WTC11 (cell line): ENCODE data around the gene IL1RAPL2. TPM values are rescaled to one million over a fixed set of nuclear protein-coding genes. Genes with fewer than 3 reads are reported as not detected.

Experiments used
- ATAC-seq: fragments of 200-7000 bp; cut with Tn5 transposase; 2 replicates; pipeline ENCODE4 v1.10.0; 2021; ENCODE audit warnings: mild to moderate bottlenecking, moderate library complexity
- CTCF ChIA-PET: fragments of 300-600 bp; sonication (Branson Sonifier 250); formaldehyde crosslinking; loops from one replicate; lab custom pipeline; 2021; ENCODE audit warnings: antibody characterized with exemption; lab: Charles Lee
- POLR2A ChIA-PET: fragments of 350-600 bp; sonication (Branson Sonifier 250); formaldehyde crosslinking; loops from one replicate; lab custom pipeline; 2021; ENCODE audit warnings: antibody characterized with exemption; lab: Charles Lee
- DNase-seq: peaks from one replicate; pipeline ENCODE4 v3.0.0; 2021; ENCODE audit warnings: low spot score
- H3K27ac Mint-ChIP-seq: 2 replicates; pipeline ENCODE4 v1.8.0; 2021; ENCODE audit warnings: mixed read lengths
- H3K27me3 Mint-ChIP-seq: 2 replicates; pipeline ENCODE4 v1.8.0; 2021; ENCODE audit warnings: low read depth, mild to moderate bottlenecking, moderate library complexity, mixed read lengths
- H3K36me3 Mint-ChIP-seq: 2 replicates; pipeline ENCODE4 v1.8.0; 2021; ENCODE audit warnings: mixed read lengths
- H3K4me1 Mint-ChIP-seq: 2 replicates; pipeline ENCODE4 v1.8.0; 2022; ENCODE audit warnings: mixed read lengths
- H3K4me3 Mint-ChIP-seq: 2 replicates; pipeline ENCODE4 v1.8.0; 2021; ENCODE audit warnings: mild to moderate bottlenecking, moderate library complexity, mixed read lengths
- H3K9me3 Mint-ChIP-seq: 2 replicates; pipeline ENCODE4 v1.8.0; 2021; ENCODE audit warnings: mixed read lengths
- ATF1 ChIP-seq: sonication (generic); formaldehyde crosslinking; IDR thresholded peaks from 2 replicates; pipeline ENCODE4 v1.8.1; 2023; ENCODE audit warnings: mild to moderate bottlenecking, moderate library complexity, missing genetic modification reagents
- ATF2 ChIP-seq: sonication (generic); formaldehyde crosslinking; IDR thresholded peaks from 2 replicates; pipeline ENCODE4 v1.8.1; 2022; ENCODE audit warnings: low read depth, missing genetic modification reagents, borderline replicate concordance
- E2F4 ChIP-seq: sonication (generic); formaldehyde crosslinking; IDR thresholded peaks from 2 replicates; pipeline ENCODE4 v1.8.1; 2022; ENCODE audit warnings: low read depth, mild to moderate bottlenecking, moderate library complexity, missing genetic modification reagents, borderline replicate concordance
- E2F5 ChIP-seq: sonication (generic); formaldehyde crosslinking; IDR thresholded peaks from 2 replicates; pipeline ENCODE4 v1.8.1; 2022; ENCODE audit warnings: mild to moderate bottlenecking, moderate library complexity, missing genetic modification reagents
- ELF4 ChIP-seq: sonication (generic); formaldehyde crosslinking; IDR thresholded peaks from 2 replicates; pipeline ENCODE4 v1.8.1; 2022; ENCODE audit warnings: low read depth, mild to moderate bottlenecking, moderate library complexity, missing genetic modification reagents
- FOXJ3 ChIP-seq: sonication (generic); formaldehyde crosslinking; IDR thresholded peaks from 2 replicates; pipeline ENCODE4 v1.9.0; 2021; ENCODE audit warnings: missing genetic modification reagents, mild to moderate bottlenecking, borderline replicate concordance
- GABPB1 ChIP-seq: sonication (generic); formaldehyde crosslinking; IDR thresholded peaks from 2 replicates; pipeline ENCODE4 v1.8.1; 2023; ENCODE audit warnings: mild to moderate bottlenecking, missing genetic modification reagents
- GTF2I ChIP-seq: fragments of 250-450 bp; sonication (Bioruptor Pico); conservative IDR thresholded peaks from 2 replicates; pipeline ENCODE4 v1.4.0; 2021; ENCODE audit warnings: mild to moderate bottlenecking
- JUN ChIP-seq: sonication (generic); formaldehyde crosslinking; IDR thresholded peaks from 2 replicates; pipeline ENCODE4 v1.8.0; 2023; ENCODE audit warnings: mild to moderate bottlenecking, missing genetic modification reagents
- MLX ChIP-seq: sonication (generic); formaldehyde crosslinking; IDR thresholded peaks from 2 replicates; pipeline ENCODE4 v1.8.1; 2023; ENCODE audit warnings: mild to moderate bottlenecking, missing genetic modification reagents, moderate library complexity
- NFE2L1 ChIP-seq: sonication (generic); formaldehyde crosslinking; IDR thresholded peaks from 2 replicates; pipeline ENCODE4 v1.8.1; 2023; ENCODE audit warnings: missing genetic modification reagents
- PRDM15 ChIP-seq: sonication (generic); formaldehyde crosslinking; IDR thresholded peaks from 2 replicates; pipeline ENCODE4 v1.8.0; 2022; ENCODE audit warnings: missing genetic modification reagents
- PREB ChIP-seq: sonication (generic); formaldehyde crosslinking; IDR thresholded peaks from 2 replicates; pipeline ENCODE4 v1.8.1; 2022; ENCODE audit warnings: mild to moderate bottlenecking, missing genetic modification reagents, moderate library complexity, borderline replicate concordance
- RELA ChIP-seq: sonication (generic); formaldehyde crosslinking; IDR thresholded peaks from 2 replicates; pipeline ENCODE4 v1.8.1; 2022; ENCODE audit warnings: missing genetic modification reagents, mild to moderate bottlenecking, borderline replicate concordance
- SP1 ChIP-seq: sonication (generic); formaldehyde crosslinking; conservative IDR thresholded peaks from 2 replicates; pipeline ENCODE4 v1.8.1; 2022; ENCODE audit warnings: missing genetic modification reagents
- ZNF138 ChIP-seq: sonication (generic); formaldehyde crosslinking; conservative IDR thresholded peaks from 2 replicates; pipeline ENCODE4 v1.8.1; 2022; ENCODE audit warnings: mild to moderate bottlenecking, moderate library complexity, missing genetic modification reagents
- ZNF219 ChIP-seq: sonication (generic); formaldehyde crosslinking; IDR thresholded peaks from 2 replicates; pipeline ENCODE4 v1.8.0; 2023; ENCODE audit warnings: missing genetic modification reagents, mild to moderate bottlenecking, borderline replicate concordance
- ZNF281 ChIP-seq: sonication (generic); formaldehyde crosslinking; IDR thresholded peaks from 2 replicates; pipeline ENCODE4 v1.8.0; 2023; ENCODE audit warnings: mild to moderate bottlenecking, missing genetic modification reagents
- ZNF416 ChIP-seq: fragments of 250-450 bp; sonication (Bioruptor Pico); IDR thresholded peaks from 2 replicates; pipeline ENCODE4 v1.9.0; 2021; ENCODE audit warnings: mild to moderate bottlenecking, inconsistent platforms
- total RNA-seq: library from RNA; stranded (reverse); gene quantifications from 3 replicates; pipeline ENCODE4 v1.2.3, GENCODE V29; 2021

Gene IL1RAPL2
- total RNA-seq, 1 experiment from 2014 or later, result 0.09 TPM

- H3K27ac Mint-ChIP-seq, result no peak overlapping the region
- no peak for ATAC-seq
- TF ChIP-seq ZNF138 (CRISPR knock-in tag), result no peak
- no peak for TF ChIP-seq ELF4 (CRISPR knock-in tag)
- no peak for TF ChIP-seq RELA (CRISPR knock-in tag)
- TF ChIP-seq ATF2 (CRISPR knock-in tag), result no peak
- TF ChIP-seq ATF1 (CRISPR knock-in tag), result no peak
- TF ChIP-seq PREB (CRISPR knock-in tag), result no peak
- no peak for TF ChIP-seq ZNF219
- TF ChIP-seq ZNF416 (CRISPR knock-in tag), result no peak
- TF ChIP-seq GABPB1 (CRISPR knock-in tag), result no peak
- TF ChIP-seq E2F5 (CRISPR knock-in tag), result no peak
- TF ChIP-seq ZNF281 (CRISPR knock-in tag), result no peak
- no peak for TF ChIP-seq MLX
- TF ChIP-seq GTF2I, result no peak
- TF ChIP-seq PRDM15 (CRISPR knock-in tag), result no peak
- no peak for TF ChIP-seq NFE2L1 (CRISPR knock-in tag)
- TF ChIP-seq E2F4 (CRISPR knock-in tag), result no peak
- no peak for TF ChIP-seq JUN (CRISPR knock-in tag)
- TF ChIP-seq FOXJ3, result no peak
- TF ChIP-seq SP1 (CRISPR knock-in tag), result no peak
- H3K36me3 Mint-ChIP-seq, result no peaks in the 10 kb centered on the region
- no peaks in the 10 kb centered on the region for H3K27me3 Mint-ChIP-seq
- H3K4me1 Mint-ChIP-seq, result peaks cover 4% of the 10 kb centered on the region; the same call in 1 of the 2 replicates
- H3K4me3 Mint-ChIP-seq, result no peak overlapping the region
- POLR2A ChIA-PET, result no interaction called here
- DNase-seq, result no peak
- CTCF ChIA-PET, result no interaction called here
- H3K9me3 Mint-ChIP-seq, result no peaks in the 10 kb centered on the region
These were observed 1001.1 kb downstream of the IL1RAPL2 start for GRCh38 chrX:105567082-105567481.
